Calu3 (cell line): ENCODE results near the gene PCDH9. TPM values are rescaled to one million over a fixed set of nuclear protein-coding genes. Genes with fewer than 3 reads are reported as not detected.

Experiments
- BruUV-seq: library from RNA; stranded (reverse); fragments of 400-500 nt; replicated peaks from 2 replicates; lab custom pipeline; 2021; lab: Mats Ljungman, UMichigan
- CTCF ChIA-PET: fragments of 300-600 bp; sonication (Branson Sonifier 250); formaldehyde crosslinking; loops from one replicate; lab custom pipeline; 2022; ENCODE audit warnings: antibody characterized with exemption; lab: Charles Lee
- DNase-seq: peaks from one replicate; pipeline ENCODE4 v3.0.0; 2022
- H3K27ac Mint-ChIP-seq: one replicate; pipeline ENCODE4 v1.8.0; 2022; ENCODE audit warnings: mixed read lengths; ENCODE audit not compliant: unreplicated experiment
- H3K27me3 Mint-ChIP-seq: one replicate; pipeline ENCODE4 v1.8.0; 2022; ENCODE audit warnings: mixed read lengths; ENCODE audit not compliant: unreplicated experiment
- H3K36me3 Mint-ChIP-seq: one replicate; pipeline ENCODE4 v1.8.0; 2022; ENCODE audit warnings: mild to moderate bottlenecking, moderate library complexity, mixed read lengths; ENCODE audit not compliant: insufficient read depth, unreplicated experiment
- H3K4me1 Mint-ChIP-seq: one replicate; pipeline ENCODE4 v1.8.0; 2022; ENCODE audit warnings: mild to moderate bottlenecking, low read depth, mixed read lengths; ENCODE audit not compliant: unreplicated experiment
- H3K4me3 Mint-ChIP-seq: one replicate; pipeline ENCODE4 v1.8.0; 2022; ENCODE audit warnings: mild to moderate bottlenecking, low read depth, moderate library complexity, mixed read lengths; ENCODE audit not compliant: unreplicated experiment
- H3K9me3 Mint-ChIP-seq: one replicate; pipeline ENCODE4 v1.8.0; 2022; ENCODE audit warnings: low read depth, mixed read lengths; ENCODE audit not compliant: unreplicated experiment
- intact Hi-C: fragments of 100-400 bp; cut with micrococcal nuclease; formaldehyde crosslinking; loops from one replicate; pipeline ENCODE4 v1.10.0; 2022; ENCODE audit not compliant: unreplicated experiment
- total RNA-seq: library from RNA; stranded (reverse); gene quantifications from 2 replicates; pipeline ENCODE4 v1.2.3, GENCODE V29; 2022
- TF ChIP-seq, protein P1 (sequence below): fragments of 200-600 bp; IDR thresholded peaks from one replicate; pipeline ENCODE4 v1.8.0; 2022; ENCODE audit warnings: antibody characterized with exemption; ENCODE audit not compliant: unreplicated experiment

The PCDH9 gene
- total RNA-seq, 1 experiment from 2014 or later, result 1.3 TPM

DNA sequence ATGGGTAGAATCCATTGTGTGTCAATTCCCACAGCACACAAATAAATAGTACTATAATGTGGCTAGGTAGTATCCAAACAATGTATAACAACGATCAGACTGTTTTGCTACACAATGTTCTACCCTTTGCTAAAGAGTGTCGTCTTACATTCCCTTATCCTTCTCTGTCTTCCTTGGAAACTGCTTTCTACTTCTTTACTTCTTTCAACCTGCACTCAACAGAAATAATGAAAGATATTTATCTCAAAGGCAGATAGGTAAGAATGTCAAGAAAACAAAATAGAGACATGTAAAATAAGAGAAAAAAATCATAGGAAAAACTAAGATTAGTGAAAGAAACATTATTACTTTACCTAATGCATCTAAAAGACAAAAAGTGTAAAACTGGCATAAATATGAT is 814.7 kb downstream of the PCDH9 start:
- Mint-ChIP-seq H3K4me1 (no peaks in the 10 kb centered on the region), H3K4me3 (no peak overlapping the region), H3K27ac (no peak overlapping the region), H3K36me3 (no peaks in the 10 kb centered on the region), H3K27me3 (no peaks in the 10 kb centered on the region), H3K9me3 (no peaks in the 10 kb centered on the region)
- CTCF ChIA-PET, result no interaction called here
- no peak for DNase-seq
- BruUV-seq, result no TSS peak
- TF ChIP-seq, protein P1, sequence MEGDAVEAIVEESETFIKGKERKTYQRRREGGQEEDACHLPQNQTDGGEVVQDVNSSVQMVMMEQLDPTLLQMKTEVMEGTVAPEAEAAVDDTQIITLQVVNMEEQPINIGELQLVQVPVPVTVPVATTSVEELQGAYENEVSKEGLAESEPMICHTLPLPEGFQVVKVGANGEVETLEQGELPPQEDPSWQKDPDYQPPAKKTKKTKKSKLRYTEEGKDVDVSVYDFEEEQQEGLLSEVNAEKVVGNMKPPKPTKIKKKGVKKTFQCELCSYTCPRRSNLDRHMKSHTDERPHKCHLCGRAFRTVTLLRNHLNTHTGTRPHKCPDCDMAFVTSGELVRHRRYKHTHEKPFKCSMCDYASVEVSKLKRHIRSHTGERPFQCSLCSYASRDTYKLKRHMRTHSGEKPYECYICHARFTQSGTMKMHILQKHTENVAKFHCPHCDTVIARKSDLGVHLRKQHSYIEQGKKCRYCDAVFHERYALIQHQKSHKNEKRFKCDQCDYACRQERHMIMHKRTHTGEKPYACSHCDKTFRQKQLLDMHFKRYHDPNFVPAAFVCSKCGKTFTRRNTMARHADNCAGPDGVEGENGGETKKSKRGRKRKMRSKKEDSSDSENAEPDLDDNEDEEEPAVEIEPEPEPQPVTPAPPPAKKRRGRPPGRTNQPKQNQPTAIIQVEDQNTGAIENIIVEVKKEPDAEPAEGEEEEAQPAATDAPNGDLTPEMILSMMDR, result no peak
- intact Hi-C loops, result no loop called here

DNA sequence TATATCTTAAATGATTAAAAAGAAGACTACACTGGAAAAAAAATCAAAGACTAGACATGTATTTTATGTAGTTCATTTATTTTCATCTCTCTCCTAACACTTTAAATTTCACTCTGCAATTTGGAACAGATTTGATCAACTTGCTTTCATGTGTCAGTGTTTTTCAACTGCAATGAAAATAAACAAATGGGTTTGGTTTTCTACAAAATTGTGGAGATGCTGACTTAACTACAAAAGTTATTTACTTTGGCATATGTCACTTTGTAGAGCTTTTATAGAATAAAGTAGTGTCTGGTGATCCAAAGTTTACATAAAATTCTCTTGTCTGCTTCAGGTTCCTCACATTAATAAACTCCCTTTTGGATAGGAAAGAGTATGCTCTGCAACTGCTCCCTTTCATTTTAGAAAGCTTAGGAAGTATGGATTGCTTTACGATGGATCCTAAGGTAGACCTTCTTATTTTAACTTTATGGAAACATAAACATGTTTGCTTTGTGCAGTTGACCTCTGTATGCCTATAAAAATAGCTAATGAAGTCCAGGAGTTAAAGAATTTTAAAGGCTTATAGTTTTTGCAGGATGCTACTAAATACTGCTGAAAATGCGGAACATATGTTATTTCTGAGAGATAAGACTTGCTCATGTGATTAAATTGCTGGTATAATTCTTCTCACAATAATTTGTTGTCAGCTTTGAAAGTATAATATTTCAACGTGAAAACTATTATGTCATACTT is 815.9 kb downstream of the PCDH9 start:
- Mint-ChIP-seq H3K27ac (no peak overlapping the region), H3K27me3 (no peaks in the 10 kb centered on the region), H3K4me1 (no peaks in the 10 kb centered on the region), H3K9me3 (no peaks in the 10 kb centered on the region), H3K4me3 (no peak overlapping the region), H3K36me3 (no peaks in the 10 kb centered on the region)
- intact Hi-C loops, result no loop called here
- no TSS peak for BruUV-seq
- TF ChIP-seq, protein P1, result no peak
- CTCF ChIA-PET, result no interaction called here
- DNase-seq, result no peak

DNA sequence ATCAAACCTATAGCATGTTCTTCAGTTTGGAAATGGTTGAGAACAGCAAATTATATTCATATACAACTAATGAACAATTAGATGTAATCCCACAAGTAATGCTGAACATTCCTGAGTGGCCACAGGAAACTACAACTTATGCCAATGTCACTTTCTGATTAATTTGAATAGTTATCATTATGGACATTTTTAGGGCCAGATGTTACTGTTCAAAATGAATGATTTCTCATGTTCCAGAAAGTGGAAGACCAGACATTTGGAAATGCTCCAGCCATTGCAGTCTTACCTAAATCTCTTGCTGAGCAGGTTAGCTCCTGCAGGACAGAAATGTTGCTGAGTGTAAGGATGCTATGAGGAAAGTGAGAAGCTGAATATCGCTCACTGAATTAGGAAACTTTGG is 819.8 kb downstream of the PCDH9 start:
- Mint-ChIP-seq H3K4me1 (no peaks in the 10 kb centered on the region), H3K9me3 (no peaks in the 10 kb centered on the region), H3K36me3 (no peaks in the 10 kb centered on the region), H3K4me3 (no peak overlapping the region), H3K27me3 (no peaks in the 10 kb centered on the region), H3K27ac (no peak overlapping the region)
- intact Hi-C loops, result no loop called here
- no peak for DNase-seq
- no TSS peak for BruUV-seq
- TF ChIP-seq, protein P1, result no peak
- CTCF ChIA-PET, result no interaction called here

DNA sequence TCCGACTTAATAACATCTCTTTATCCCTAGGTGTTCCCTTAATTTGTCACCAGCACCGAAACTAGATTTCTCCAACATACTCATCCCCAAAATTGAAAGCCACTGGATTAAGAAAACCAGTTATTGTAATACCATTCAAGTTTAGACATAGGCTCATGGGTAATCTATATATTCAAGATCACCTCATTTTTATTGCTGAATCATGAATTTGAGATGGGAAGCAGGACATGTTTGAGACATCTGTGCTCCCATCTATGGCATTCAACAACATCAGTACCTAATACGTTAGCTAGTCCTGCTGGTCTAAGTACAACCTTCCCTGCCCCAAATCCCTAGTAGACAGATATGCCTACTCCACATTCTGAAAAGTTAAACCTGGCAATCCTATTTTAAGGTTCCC is 820.6 kb downstream of the PCDH9 start:
- H3K27ac Mint-ChIP-seq, result no peak overlapping the region
- H3K4me1 Mint-ChIP-seq, result no peaks in the 10 kb centered on the region
- H3K27me3 Mint-ChIP-seq, result no peaks in the 10 kb centered on the region
- DNase-seq, result no peak
- H3K4me3 Mint-ChIP-seq, result no peak overlapping the region
- CTCF ChIA-PET, result no interaction called here
- no TSS peak for BruUV-seq
- no peaks in the 10 kb centered on the region for H3K36me3 Mint-ChIP-seq
- no peaks in the 10 kb centered on the region for H3K9me3 Mint-ChIP-seq
- intact Hi-C loops, result no loop called here
- TF ChIP-seq, protein P1, result no peak
